Esophagus squamous epithelium (tissue), 5 donors: ENCODE data around the gene TTC9C. TPM values are rescaled to one million over a fixed set of nuclear protein-coding genes. Genes with fewer than 3 reads are reported as not detected.
A peak's percentile ranks its signal among the peaks of the same experiment; 100 is the strongest.

ENCODE experiments used
- DNase-seq: peaks from one replicate; lab custom pipeline; 2025; lab: John Stamatoyannopoulos, UW
- H3K27ac ChIP-seq, 4 donors: fragments of 200-600 bp; sonication (generic); one replicate each; pipeline ENCODE4 v1.5.1; 2016 to 2019; ENCODE audit warnings: mild to moderate bottlenecking in 1 of 4
- H3K27me3 ChIP-seq, 4 donors: fragments of 200-600 bp; sonication (generic); 1 replicate in 3 of 4; 2 replicates in 1 of 4; pipeline versions ENCODE4 v1.5.1 to v1.6.0; 2017 to 2021; ENCODE audit warnings: antibody characterized with exemption in 1 of 4
- H3K36me3 ChIP-seq, 3 donors: fragments of 200-600 bp; sonication (generic); one replicate each; pipeline ENCODE4 v1.5.1; 2016 to 2019
- H3K4me1 ChIP-seq, 3 donors: fragments of 200-600 bp; sonication (generic); one replicate each; pipeline ENCODE4 v1.5.1; 2017 to 2019
- H3K4me3 ChIP-seq, 4 donors: fragments of 200-600 bp; sonication (generic); 1 replicate in 3 of 4; 2 replicates in 1 of 4; pipeline ENCODE4 v1.5.1; 2016 to 2019; ENCODE audit warnings: mild to moderate bottlenecking in 2 of 4, moderate library complexity in 1 of 4
- H3K9me3 ChIP-seq, 3 donors: fragments of 200-600 bp; sonication (generic); one replicate each; pipeline ENCODE4 v1.5.1; 2016 to 2019
- POLR2A ChIP-seq, 4 donors: fragments of 450-650 bp; IDR thresholded peaks; one replicate each; pipeline ENCODE4 v1.6.1; 2017; ENCODE audit warnings: antibody characterized with exemption in 4 of 4, mild to moderate bottlenecking in 4 of 4, moderate library complexity in 3 of 4
- WGBS, 2 donors: methylation state at CpG; one replicate each; pipeline ENCODE4 v1.1.5; 2018; 5-methylcytosine and 5-hydroxymethylcytosine counted together
- intact Hi-C: fragments of 100-400 bp; cut with DNase I; formaldehyde crosslinking; loops from one replicate; pipeline ENCODE4 v1.15.0; 2022
- total RNA-seq, 4 donors: library from RNA; depleted of rRNA; stranded (reverse); fragments of >200 nt; gene quantifications; one replicate each; pipeline ENCODE4 v1.1.0, GENCODE V29; 2016
- TF ChIP-seq, protein P1 (sequence below), 6 experiments: fragments of 450-650 bp in 4 of 6; fragments of 200-600 bp in 2 of 6; sonication (generic) in 2 of 6; IDR thresholded peaks; one replicate each; pipeline ENCODE4 v1.5.1; 2016 to 2019; ENCODE audit warnings: antibody characterized with exemption in 6 of 6, mild to moderate bottlenecking in 4 of 6, moderate library complexity in 4 of 6
- donor health status: DM: yes; HTN: yes; CAD: no.

TTC9C gene
- total RNA-seq, 4 donors from 2014 or later: 9.6 to 21.3 (median 15.0) TPM

DNA sequence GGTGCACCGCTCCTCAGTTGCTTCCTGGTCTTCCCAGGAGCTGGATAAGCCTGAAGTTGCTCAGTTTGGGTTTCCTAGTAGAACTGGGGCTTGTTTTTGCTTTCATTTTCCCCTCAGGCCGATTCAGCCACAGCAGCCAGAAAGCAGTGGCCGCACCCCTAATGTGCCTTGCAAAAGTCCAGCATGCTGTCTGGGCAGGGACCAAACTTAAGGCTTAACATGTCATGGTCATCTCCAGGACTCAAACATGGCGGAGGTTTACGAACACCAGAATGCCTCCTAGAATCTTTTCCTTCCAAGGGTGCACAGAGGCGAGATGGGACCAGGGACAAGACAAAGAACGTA is 18.3 kb upstream of the TTC9C start:
- TF ChIP-seq POLR2A (IDR thresholded peaks at IDR 0.05): no peak
- H3K27me3 ChIP-seq: no peaks in the 10 kb centered on the region
- intact Hi-C loops: no loop called here
- peaks cover 4 to 49% (median 11%) of the 10 kb centered on the region in 3 donors for H3K36me3 ChIP-seq
- peak overlapping the region; percentile 36 to 68 (median 56) for H3K4me3 ChIP-seq
- DNase-seq: no peak
- peak overlapping the region; percentile 90 to 99 (median 95) for H3K27ac ChIP-seq
- peaks cover 28 to 60% (median 32%) of the 10 kb centered on the region in 3 donors for H3K4me1 ChIP-seq
- H3K9me3 ChIP-seq: no peaks in the 10 kb centered on the region
- 68 to 71% methylated on average over 5 of the region's 7 CpGs for WGBS, 2 donors

GRCh38 chr11:62712276-62712812 is 15.9 kb upstream of the TTC9C start:
- peaks cover 13 to 52% (median 15%) of the 10 kb centered on the region in 3 donors for H3K4me1 ChIP-seq
- H3K36me3 ChIP-seq: peaks cover 9 to 73% (median 29%) of the 10 kb centered on the region in 3 donors

DNA sequence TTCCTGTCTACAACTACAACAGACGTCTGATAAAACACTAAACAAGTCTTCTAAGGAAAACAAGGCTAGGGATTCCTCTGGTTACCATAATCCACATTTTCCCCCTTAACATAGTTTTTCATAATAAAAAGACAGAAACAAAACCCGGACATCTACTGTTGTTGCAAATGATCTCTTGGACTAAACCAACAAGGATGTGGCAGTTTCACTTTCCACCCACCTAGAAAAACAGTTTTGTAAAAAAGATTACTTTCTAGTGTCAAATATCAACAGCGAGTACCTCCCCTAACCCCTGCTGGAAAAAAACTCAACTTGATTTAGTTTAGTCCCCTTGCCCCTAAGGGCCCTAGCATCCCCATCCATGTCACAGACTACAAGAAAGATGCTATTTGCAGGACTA is 15.4 kb upstream of the TTC9C start:
- Histone ChIP-seq H3K36me3 (peaks cover 13 to 78% (median 33%) of the 10 kb centered on the region in 3 donors), H3K27me3 (no peaks in the 10 kb centered on the region), H3K4me1 (peaks cover 13 to 52% (median 15%) of the 10 kb centered on the region in 3 donors), H3K27ac (no peak overlapping the region), H3K9me3 (no peaks in the 10 kb centered on the region), H3K4me3 (no peak overlapping the region)
- intact Hi-C loops: no loop called here
- no peak for DNase-seq
- no peak for TF ChIP-seq POLR2A (IDR thresholded peaks at IDR 0.05)
- TF ChIP-seq, protein P1, sequence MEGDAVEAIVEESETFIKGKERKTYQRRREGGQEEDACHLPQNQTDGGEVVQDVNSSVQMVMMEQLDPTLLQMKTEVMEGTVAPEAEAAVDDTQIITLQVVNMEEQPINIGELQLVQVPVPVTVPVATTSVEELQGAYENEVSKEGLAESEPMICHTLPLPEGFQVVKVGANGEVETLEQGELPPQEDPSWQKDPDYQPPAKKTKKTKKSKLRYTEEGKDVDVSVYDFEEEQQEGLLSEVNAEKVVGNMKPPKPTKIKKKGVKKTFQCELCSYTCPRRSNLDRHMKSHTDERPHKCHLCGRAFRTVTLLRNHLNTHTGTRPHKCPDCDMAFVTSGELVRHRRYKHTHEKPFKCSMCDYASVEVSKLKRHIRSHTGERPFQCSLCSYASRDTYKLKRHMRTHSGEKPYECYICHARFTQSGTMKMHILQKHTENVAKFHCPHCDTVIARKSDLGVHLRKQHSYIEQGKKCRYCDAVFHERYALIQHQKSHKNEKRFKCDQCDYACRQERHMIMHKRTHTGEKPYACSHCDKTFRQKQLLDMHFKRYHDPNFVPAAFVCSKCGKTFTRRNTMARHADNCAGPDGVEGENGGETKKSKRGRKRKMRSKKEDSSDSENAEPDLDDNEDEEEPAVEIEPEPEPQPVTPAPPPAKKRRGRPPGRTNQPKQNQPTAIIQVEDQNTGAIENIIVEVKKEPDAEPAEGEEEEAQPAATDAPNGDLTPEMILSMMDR (IDR thresholded peaks at IDR 0.05): no peak
- WGBS, 2 donors: 51 to 54% methylated on average over 3 of the region's 3 CpGs

More at GRCh38 chr11:62712276-62712812, 15.9 kb upstream of the TTC9C start:
- H3K9me3 ChIP-seq: no peaks in the 10 kb centered on the region
- H3K27ac ChIP-seq: no peak overlapping the region
- intact Hi-C loops: no loop called here
- no peak for DNase-seq
- TF ChIP-seq POLR2A (IDR thresholded peaks at IDR 0.05): no peak
- TF ChIP-seq, protein P1 (IDR thresholded peaks at IDR 0.05): no peak
- H3K4me3 ChIP-seq: no peak overlapping the region
- 72 to 75% methylated on average over 6 of the region's 6 CpGs for WGBS, 2 donors
- H3K27me3 ChIP-seq: no peaks in the 10 kb centered on the region

- intact Hi-C loops: no loop called here
- 68 to 73% methylated on average over 2 of the region's 2 CpGs for WGBS, 2 donors
- Histone ChIP-seq H3K27me3 (no peaks in the 10 kb centered on the region), H3K27ac (peak overlapping the region in 1 of 4 donors; percentile 14), H3K4me3 (no peak overlapping the region), H3K4me1 (peaks cover 13 to 52% (median 13%) of the 10 kb centered on the region in 3 donors), H3K9me3 (no peaks in the 10 kb centered on the region), H3K36me3 (peaks cover 18 to 83% (median 33%) of the 10 kb centered on the region in 3 donors)
- no peak for DNase-seq
- TF ChIP-seq, protein P1 (IDR thresholded peaks at IDR 0.05): no peak
- TF ChIP-seq POLR2A (IDR thresholded peaks at IDR 0.05): no peak
These were observed 14.9 kb upstream of the TTC9C start for GRCh38 chr11:62713343-62713742.

GRCh38 chr11:62715150-62716130 is 12.8 kb upstream of the TTC9C start:
- H3K27me3 ChIP-seq: no peaks in the 10 kb centered on the region
- intact Hi-C loops: no loop called here
- no peak overlapping the region for H3K27ac ChIP-seq
- H3K4me1 ChIP-seq: peaks cover 0 to 43% (median 2%) of the 10 kb centered on the region in 3 donors
- DNase-seq: no peak
- WGBS, 2 donors: 82 to 89% methylated on average over 18 of the region's 24 CpGs
- no peaks in the 10 kb centered on the region for H3K9me3 ChIP-seq
- TF ChIP-seq POLR2A (IDR thresholded peaks at IDR 0.05): no peak
- TF ChIP-seq, protein P1 (IDR thresholded peaks at IDR 0.05): no peak
- peaks cover 31 to 100% (median 48%) of the 10 kb centered on the region in 3 donors for H3K36me3 ChIP-seq
- H3K4me3 ChIP-seq: no peak overlapping the region
